ENCODE data around the gene FOXC1.
A peak's percentile ranks its signal among the peaks of the same experiment; 100 is the strongest.

Gene FOXC1

DNA sequence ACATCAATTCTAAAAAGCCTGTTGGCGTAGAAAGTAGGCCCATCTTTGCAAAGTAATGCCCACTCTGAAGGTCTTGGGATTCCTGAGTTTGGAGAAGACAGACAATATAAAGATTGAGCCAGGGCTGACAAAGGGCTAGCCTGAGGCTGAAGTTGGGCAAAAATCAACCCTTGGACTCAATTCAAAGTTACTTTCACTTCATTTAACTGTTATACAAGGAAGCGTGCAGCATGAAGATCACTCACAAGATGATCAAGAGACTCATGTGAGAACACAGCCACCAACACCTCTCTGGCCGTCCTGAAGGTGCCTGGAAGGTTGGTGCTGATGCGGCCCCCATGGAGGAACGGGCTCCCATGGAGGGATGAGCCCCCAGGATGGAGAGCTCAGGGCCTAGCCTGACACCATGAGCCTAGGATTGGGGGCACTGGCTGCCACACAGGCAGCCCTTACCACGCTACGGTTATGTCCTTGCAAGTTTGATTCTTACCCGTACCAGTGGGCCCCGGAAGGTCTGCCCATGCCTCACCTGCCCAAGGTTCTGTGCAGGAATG lies 26.6 kb downstream of the FOXC1 start:
- H3K4me3 ChIP-seq (ENCODE audit: low read depth, low read length) = no peak overlapping the region
- DNase-seq (ENCODE audit: low read depth) = no peak
- TF ChIP-seq, protein P1, sequence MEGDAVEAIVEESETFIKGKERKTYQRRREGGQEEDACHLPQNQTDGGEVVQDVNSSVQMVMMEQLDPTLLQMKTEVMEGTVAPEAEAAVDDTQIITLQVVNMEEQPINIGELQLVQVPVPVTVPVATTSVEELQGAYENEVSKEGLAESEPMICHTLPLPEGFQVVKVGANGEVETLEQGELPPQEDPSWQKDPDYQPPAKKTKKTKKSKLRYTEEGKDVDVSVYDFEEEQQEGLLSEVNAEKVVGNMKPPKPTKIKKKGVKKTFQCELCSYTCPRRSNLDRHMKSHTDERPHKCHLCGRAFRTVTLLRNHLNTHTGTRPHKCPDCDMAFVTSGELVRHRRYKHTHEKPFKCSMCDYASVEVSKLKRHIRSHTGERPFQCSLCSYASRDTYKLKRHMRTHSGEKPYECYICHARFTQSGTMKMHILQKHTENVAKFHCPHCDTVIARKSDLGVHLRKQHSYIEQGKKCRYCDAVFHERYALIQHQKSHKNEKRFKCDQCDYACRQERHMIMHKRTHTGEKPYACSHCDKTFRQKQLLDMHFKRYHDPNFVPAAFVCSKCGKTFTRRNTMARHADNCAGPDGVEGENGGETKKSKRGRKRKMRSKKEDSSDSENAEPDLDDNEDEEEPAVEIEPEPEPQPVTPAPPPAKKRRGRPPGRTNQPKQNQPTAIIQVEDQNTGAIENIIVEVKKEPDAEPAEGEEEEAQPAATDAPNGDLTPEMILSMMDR (IDR thresholded peaks at IDR 0.05; ENCODE audit: control insufficient read depth, extremely low read depth, insufficient read depth) = no peak

DNA sequence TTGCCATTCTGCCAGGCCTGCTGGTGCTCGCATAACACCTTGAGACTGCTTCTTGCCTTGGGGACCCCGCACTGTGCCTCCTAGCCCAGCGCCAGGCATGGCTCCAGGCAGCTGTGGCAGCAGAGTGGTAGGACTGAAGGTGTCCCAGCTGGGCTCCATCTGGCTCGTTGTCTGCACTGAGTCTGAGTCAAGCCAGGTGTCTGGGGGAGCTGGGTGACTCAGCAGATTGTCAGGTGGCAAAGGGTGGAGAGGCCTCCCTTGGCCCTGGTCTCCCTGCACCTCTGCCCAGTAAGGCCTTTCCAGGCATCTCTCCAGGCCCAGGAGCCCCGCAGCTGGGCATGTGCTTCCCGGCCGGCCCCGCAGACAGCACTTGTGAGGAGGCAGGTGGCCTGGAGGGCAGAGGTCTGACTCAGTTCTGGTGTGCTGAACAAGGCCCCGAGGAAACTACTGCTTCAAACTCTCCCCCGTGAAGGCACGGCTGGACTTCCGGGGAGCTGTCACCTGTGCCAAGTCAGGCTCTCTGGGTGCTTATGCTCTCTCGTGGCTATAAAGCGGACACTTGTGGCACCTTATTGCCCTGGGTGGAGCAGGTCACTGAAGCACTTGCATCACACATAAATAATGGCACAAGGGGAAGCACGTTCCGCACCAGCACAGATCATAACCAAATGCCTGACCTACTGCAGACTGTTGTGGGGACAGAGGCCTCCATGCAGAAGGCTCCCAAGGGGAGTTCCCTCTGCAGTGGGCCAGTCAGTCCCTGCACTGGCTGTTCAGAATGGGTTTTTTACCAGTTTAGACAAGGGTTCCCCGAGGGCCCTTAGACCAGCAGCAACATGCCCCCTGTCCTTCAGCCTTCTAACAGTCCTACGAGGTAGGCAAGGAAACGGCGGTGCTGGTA lies 27.5 kb downstream of the FOXC1 start:
- no peak for DNase-seq (ENCODE audit: low read depth)
- H3K4me3 ChIP-seq (ENCODE audit: low read depth, low read length) = no peak overlapping the region
- TF ChIP-seq, protein P1 (IDR thresholded peaks at IDR 0.05; ENCODE audit: control insufficient read depth, extremely low read depth, insufficient read depth) = no peak

- TF ChIP-seq, protein P1 (IDR thresholded peaks at IDR 0.05; ENCODE audit: control insufficient read depth, extremely low read depth, insufficient read depth) = no peak
- DNase-seq (ENCODE audit: low read depth) = no peak
- no peak overlapping the region for H3K4me3 ChIP-seq (ENCODE audit: low read depth, low read length)
Measured at GRCh38 chr6:1639430-1639829, 29.7 kb downstream of the FOXC1 start.

- no peak overlapping the region for H3K4me3 ChIP-seq (ENCODE audit: low read depth, low read length)
- DNase-seq (ENCODE audit: low read depth) = no peak
- TF ChIP-seq, protein P1 (IDR thresholded peaks at IDR 0.05; ENCODE audit: control insufficient read depth, extremely low read depth, insufficient read depth) = no peak
Measured at GRCh38 chr6:1640476-1640875, 30.8 kb downstream of the FOXC1 start.

- peak; percentile 85 for DNase-seq (ENCODE audit: low read depth)
- H3K4me3 ChIP-seq (ENCODE audit: low read depth, low read length) = no peak overlapping the region
- TF ChIP-seq, protein P1 (IDR thresholded peaks at IDR 0.05; ENCODE audit: control insufficient read depth, extremely low read depth, insufficient read depth) = no peak
Measured at GRCh38 chr6:1641343-1641885, 31.7 kb downstream of the FOXC1 start.

- no peak for DNase-seq (ENCODE audit: low read depth)
- TF ChIP-seq, protein P1 (IDR thresholded peaks at IDR 0.05; ENCODE audit: control insufficient read depth, extremely low read depth, insufficient read depth) = no peak
Measured at GRCh38 chr6:1643111-1643510, 33.4 kb downstream of the FOXC1 start.

More at GRCh38 chr6:1643111-1643510, 33.4 kb downstream of the FOXC1 start:
- no peak overlapping the region for H3K4me3 ChIP-seq (ENCODE audit: low read depth, low read length)

All from LNCaP clone FGC (cell line).